Endothelial cell of umbilical vein (primary cell): Measurements from ENCODE around the gene ICAM5. TPM values are rescaled to one million over a fixed set of nuclear protein-coding genes. Genes with fewer than 3 reads are reported as not detected.

ENCODE experiments used
- BruUV-seq: library from RNA; stranded (reverse); fragments of 400-500 nt; replicated peaks from 2 replicates; lab custom pipeline; 2021; lab: Mats Ljungman, UMichigan
- CTCF ChIA-PET: fragments of 300-600, 350-600 bp; sonication (Branson Sonifier 250); formaldehyde crosslinking; loops from one replicate; lab custom pipeline; 2021; ENCODE audit warnings: antibody characterized with exemption, inconsistent platforms; lab: Charles Lee
- POLR2A ChIA-PET: fragments of 300-600, 350-600 bp; sonication (Branson Sonifier 250); formaldehyde crosslinking; loops from one replicate; lab custom pipeline; 2021; ENCODE audit warnings: antibody characterized with exemption, inconsistent platforms; lab: Charles Lee
- DNase-seq: peaks from one replicate; pipeline ENCODE4 v3.0.0-alpha.2; 2011; ENCODE audit warnings: low read depth, low spot score
- FAIRE-seq: peaks from 2 replicates; lab custom pipeline; 2011; peaks lifted over from hg19 to GRCh38; lab: Jason Lieb, UNC
- H2AFZ ChIP-seq: 2 replicates; pipeline ENCODE4 v1.6.0; 2012; ENCODE audit warnings: low read depth, low read length, control low read depth, inconsistent platforms
- H3K27ac ChIP-seq: 2 replicates; pipeline ENCODE4 v1.5.1; 2011; ENCODE audit warnings: low read depth, mild to moderate bottlenecking, control low read depth, low read length, moderate library complexity; ENCODE audit not compliant: insufficient read depth
- H3K27me3 ChIP-seq, 2 experiments: 2 replicates each; pipeline versions ENCODE4 v1.6.0 to v1.6.1; 2011; ENCODE audit warnings: low read length in 2 of 2, mixed read lengths in 1 of 2; ENCODE audit not compliant: control insufficient read depth in 2 of 2, insufficient read depth in 2 of 2
- H3K36me3 ChIP-seq, 2 experiments: 2 replicates in 1 of 2; 3 replicates in 1 of 2; pipeline ENCODE4 v1.5.1; 2011; ENCODE audit warnings: low read length in 2 of 2, mild to moderate bottlenecking in 1 of 2, moderate library complexity in 1 of 2; ENCODE audit not compliant: control insufficient read depth in 2 of 2, insufficient read depth in 2 of 2; ENCODE audit errors: extremely low read depth in 1 of 2
- H3K4me1 ChIP-seq: 3 replicates; pipeline ENCODE4 v1.5.1; 2011; ENCODE audit warnings: mild to moderate bottlenecking, low read length; ENCODE audit not compliant: control insufficient read depth, insufficient read depth; ENCODE audit errors: extremely low read depth
- H3K4me2 ChIP-seq: 2 replicates; pipeline ENCODE4 v1.6.1; 2011; ENCODE audit warnings: low read length, control low read depth, mixed read lengths; ENCODE audit not compliant: insufficient read depth
- H3K4me3 ChIP-seq, 3 experiments: fragments of 200-600 bp in 1 of 3; sonication (generic), shearing (Covaris generic) in 1 of 3; replicated peaks in 1 of 3; 2 replicates each; pipeline ENCODE4 v1.5.1; 2011 to 2016; ENCODE audit warnings: control low read depth in 3 of 3, low read length in 3 of 3, mild to moderate bottlenecking in 2 of 3, inconsistent platforms in 1 of 3, low read depth in 1 of 3, moderate library complexity in 1 of 3; ENCODE audit not compliant: insufficient read depth in 1 of 3
- H3K79me2 ChIP-seq: 2 replicates; pipeline ENCODE4 v1.6.0; 2012; ENCODE audit warnings: low read length, inconsistent platforms; ENCODE audit not compliant: control insufficient read depth, insufficient read depth
- H3K9ac ChIP-seq: replicated peaks from 2 replicates; pipeline ENCODE3; 2011; ENCODE audit warnings: low read length, control low read depth; ENCODE audit not compliant: insufficient read depth; ENCODE audit errors: extremely low read depth
- H3K9me1 ChIP-seq: replicated peaks from 3 replicates; pipeline ENCODE4 v1.6.0; 2011; ENCODE audit warnings: mild to moderate bottlenecking, low read length; ENCODE audit not compliant: control insufficient read depth, insufficient read depth; ENCODE audit errors: extremely low read depth
- H3K9me3 ChIP-seq: replicated peaks from 2 replicates; pipeline ENCODE4 v1.5.1; 2012; ENCODE audit warnings: low read length, inconsistent platforms; ENCODE audit not compliant: control insufficient read depth, insufficient read depth
- H4K20me1 ChIP-seq: replicated peaks from 2 replicates; pipeline ENCODE3; 2011; ENCODE audit warnings: mild to moderate bottlenecking, low read length; ENCODE audit not compliant: control insufficient read depth, insufficient read depth; ENCODE audit errors: extremely low read depth
- CTCF ChIP-seq, 2 donors: IDR thresholded peaks; 1 replicate in 1 of 2; 2 replicates in 1 of 2; pipeline ENCODE4 v1.5.1; 2011; ENCODE audit warnings: low read length in 2 of 2, mild to moderate bottlenecking in 2 of 2, moderate library complexity in 2 of 2, control low read depth in 1 of 2, inconsistent platforms in 1 of 2, low read depth in 1 of 2; ENCODE audit not compliant: insufficient read depth in 1 of 2; ENCODE audit errors: extremely low read depth in 1 of 2
- EZH2 ChIP-seq: IDR thresholded peaks from 2 replicates; pipeline ENCODE4 v1.6.1; 2012; ENCODE audit warnings: borderline replicate concordance, low read depth, mild to moderate bottlenecking, moderate library complexity, low read length, inconsistent platforms; ENCODE audit not compliant: severe bottlenecking
- FOS ChIP-seq: IDR thresholded peaks from 2 replicates; pipeline ENCODE4 v1.6.1; 2011; ENCODE audit warnings: mild to moderate bottlenecking, low read length, moderate library complexity, borderline replicate concordance; ENCODE audit not compliant: insufficient read depth
- GATA2 ChIP-seq: IDR thresholded peaks from 2 replicates; pipeline ENCODE4 v1.7.0; 2011; ENCODE audit warnings: low read depth, mild to moderate bottlenecking, moderate library complexity, mixed read lengths, low read length; ENCODE audit not compliant: insufficient read length, insufficient read depth
- JUN ChIP-seq: IDR thresholded peaks from 2 replicates; pipeline ENCODE4 v1.6.1; 2011; ENCODE audit warnings: borderline replicate concordance, low read depth; ENCODE audit not compliant: insufficient read length, insufficient read depth
- MAX ChIP-seq: IDR thresholded peaks from 2 replicates; pipeline ENCODE4 v1.6.1; 2011; ENCODE audit not compliant: insufficient read depth, insufficient read length
- MYC ChIP-seq: IDR thresholded peaks from one replicate; pipeline ENCODE4 v1.6.1; 2011; ENCODE audit warnings: mild to moderate bottlenecking, low read depth, low read length
- POLR2A ChIP-seq: IDR thresholded peaks from 2 replicates; pipeline ENCODE4 v1.6.1; 2012; ENCODE audit warnings: low read depth, mild to moderate bottlenecking, control low read depth, low read length
- POLR2AphosphoS5 ChIP-seq: IDR thresholded peaks from 2 replicates; pipeline ENCODE4 v1.6.1; 2012; ENCODE audit warnings: low read depth, mild to moderate bottlenecking, control low read depth, low read length, moderate library complexity; ENCODE audit not compliant: insufficient read depth
- dilution Hi-C: fragments of 300-500 bp; cut with MboI; formaldehyde crosslinking; loops from one replicate; pipeline ENCODE4 v1.15.0; 2019; ENCODE audit warnings: low sequenced_read_pairs; ENCODE audit not compliant: extremely low pct_ligation_motif_present
- intact Hi-C: fragments of 100-400 bp; cut with micrococcal nuclease; formaldehyde crosslinking; loops from one replicate; pipeline ENCODE4 v1.10.0; 2022
- polyA plus RNA-seq, 4 experiments: library from polyadenylated mRNA; depleted of rRNA in 3 of 4; stranded (reverse) in 3 of 4; unstranded in 1 of 4; fragments of >200 nt; gene quantifications; 2 replicates each; pipeline versions ENCODE4 v1.2.1 to v1.2.3, GENCODE V29; 2011 to 2012; ENCODE audit warnings: missing spikeins in 1 of 4
- total RNA-seq: library from RNA; stranded (reverse); gene quantifications from 2 replicates; pipeline ENCODE4 v1.2.3, GENCODE V29; 2021

ICAM5 gene
- total and polyA plus RNA-seq, 2 donors (not counting 3 experiments of a cell fraction or from before 2014, with no cell fraction given): 0.10 to 0.40 TPM

- H3K4me2 ChIP-seq: peak overlapping the region; percentile 4
- BruUV-seq: TSS peak; percentile 40
- dilution Hi-C loops: no loop called here
These were observed 18.1 kb upstream of the ICAM5 start for GRCh38 chr19:10271543-10272086.

More at GRCh38 chr19:10271543-10272086, 18.1 kb upstream of the ICAM5 start:
- ChIA-PET POLR2A (interaction anchor here (2.5 to 2.6 kb wide), 3 partner anchors 20 to 117 kb away, joined by 13 to 15 read pairs (median 14); partner anchors contain the start of gene RAVER1), CTCF (interaction anchor here (0.6 to 9.0 kb wide), 18 partner anchors 9 to 341 kb away, joined by 3 to 411 read pairs (median 7); partner anchors contain the start of genes CDC37, FDX2, ICAM4 and ICAM5)
- Histone ChIP-seq H2AFZ (no peak overlapping the region), H3K36me3 (no peaks in the 10 kb centered on the region), H3K4me1 (peaks cover 36% of the 10 kb centered on the region), H3K79me2 (no peaks in the 10 kb centered on the region), H4K20me1 (no peaks in the 10 kb centered on the region), H3K9me1 (no peaks in the 10 kb centered on the region), H3K9ac (peak overlapping the region; percentile 53), H3K27me3 (no peaks in the 10 kb centered on the region), H3K4me3 (peak overlapping the region in 2 of 3 experiments; percentile 20 to 31), H3K9me3 (no peaks in the 10 kb centered on the region), H3K27ac (no peak overlapping the region)
- intact Hi-C loops: loop anchor here (2.0 to 5.0 kb wide), 2 partner anchors 15 to 46 kb away; partner anchors contain the start of genes FDX2 and ICAM4
- TF ChIP-seq CTCF (IDR thresholded peaks at IDR 0.05; ENCODE audit: extremely low read depth in 1 of 2, insufficient read depth in 1 of 2, low read depth in 1 of 2, low read length in 2 of 2) (no peak), MYC (no peak), POLR2AphosphoS5 (no peak), MAX (no peak), FOS (no peak), JUN (no peak), GATA2 (no peak), POLR2A (no peak), EZH2 (no peak)
- DNase-seq (peak; percentile 61), FAIRE-seq (no peak)
